GM11168 (cell line): ENCODE results near the gene WDR82.

ENCODE experiments used
- in situ Hi-C: fragments of 300-500 bp; cut with MboI; formaldehyde crosslinking; loops from one replicate; pipeline ENCODE4 v1.12.0; 2022; ENCODE audit warnings: low sequenced_read_pairs; ENCODE audit not compliant: unreplicated experiment

WDR82 gene

GRCh38 chr3:52213901-52214300, 64.5 kb downstream of the WDR82 start:
- in situ Hi-C loops = no loop called here

GRCh38 chr3:52213005-52213404, 65.4 kb downstream of the WDR82 start:
- in situ Hi-C loops = no loop called here

GRCh38 chr3:52211268-52211891, 67.1 kb downstream of the WDR82 start:
- in situ Hi-C loops = no loop called here

- in situ Hi-C loops = no loop called here
Measured at GRCh38 chr3:52210550-52211046, 67.9 kb downstream of the WDR82 start.

GRCh38 chr3:52210037-52210436, 68.4 kb downstream of the WDR82 start:
- in situ Hi-C loops = no loop called here

GRCh38 chr3:52208556-52208955, 69.9 kb downstream of the WDR82 start:
- in situ Hi-C loops = no loop called here

- in situ Hi-C loops = no loop called here
Measured at GRCh38 chr3:52205727-52206372, 72.6 kb downstream of the WDR82 start.
